Measurements from ENCODE around the gene FOXO6. TPM values are rescaled to one million over a fixed set of nuclear protein-coding genes. Genes with fewer than 3 reads are reported as not detected.

FOXO6 gene
- total RNA-seq, 2 experiments from 2014 or later: not detected

DNA sequence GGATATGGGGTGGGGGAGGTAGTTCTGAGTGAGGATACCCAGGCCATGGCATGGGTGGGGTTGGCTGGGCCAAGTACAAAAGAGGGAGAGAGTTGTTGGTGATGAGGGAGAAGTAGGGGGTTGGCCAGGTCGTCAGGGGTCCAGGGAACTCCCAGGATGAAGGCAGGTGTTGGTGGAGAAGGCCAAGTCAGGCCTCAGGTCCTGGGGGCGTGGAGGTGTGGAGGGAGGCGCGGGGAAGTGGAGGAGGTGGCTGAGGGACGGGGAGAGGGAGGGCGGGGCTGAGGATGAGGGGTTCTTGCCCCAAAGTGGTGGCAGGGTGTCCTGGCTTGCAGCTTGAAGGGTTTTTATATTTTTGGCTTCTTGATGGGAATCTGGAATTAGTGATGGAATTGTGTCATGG is 61.1 kb downstream of the FOXO6 start:
- no peak overlapping the region for H3K4me3 Mint-ChIP-seq
- H3K36me3 Mint-ChIP-seq: no peaks in the 10 kb centered on the region
- no peaks in the 10 kb centered on the region for H3K9me3 Mint-ChIP-seq
- H3K4me1 Mint-ChIP-seq: no peaks in the 10 kb centered on the region
- H3K27ac Mint-ChIP-seq: no peak overlapping the region
- ATAC-seq (ENCODE audit: low read depth): no peak
- peaks cover 4% of the 10 kb centered on the region for H3K27me3 Mint-ChIP-seq
- POLR2A ChIA-PET: no interaction called here
- no peak for DNase-seq

DNA sequence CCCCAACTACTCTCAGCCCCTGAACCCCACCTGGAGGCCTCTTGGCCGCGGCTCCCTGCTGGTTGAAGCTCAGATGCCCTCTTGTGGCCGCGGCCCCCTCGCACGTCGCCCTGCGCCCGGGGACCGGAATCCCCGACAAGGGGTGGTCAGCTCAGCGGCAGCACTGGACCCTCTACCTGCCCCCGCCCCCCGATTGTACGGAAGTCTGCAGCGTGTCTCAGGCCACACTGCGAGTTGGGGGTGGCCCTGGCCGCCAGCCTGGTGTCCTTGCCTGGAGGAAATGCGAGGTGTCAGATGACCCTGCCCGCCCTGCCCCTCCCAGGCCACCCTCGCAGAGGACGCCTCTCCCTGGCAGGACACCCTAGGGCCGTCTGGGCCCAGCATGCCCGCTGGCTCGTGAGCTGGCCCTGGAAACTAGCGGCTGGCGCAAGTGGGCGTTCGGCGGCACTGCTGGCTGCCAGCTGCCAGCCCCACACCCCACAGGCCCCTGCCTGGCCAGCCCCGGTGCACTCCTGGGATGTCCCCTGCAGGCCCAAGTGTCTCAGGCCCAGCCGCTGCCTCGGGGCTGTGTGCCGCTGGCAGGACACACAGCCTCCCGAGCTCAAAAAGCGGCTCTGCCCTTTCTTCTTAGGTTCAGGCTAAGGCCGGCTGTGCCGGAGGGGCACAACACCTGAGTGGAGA is 62.4 kb downstream of the FOXO6 start:
- ATAC-seq (ENCODE audit: low read depth) (no peak), DNase-seq (no peak)
- POLR2A ChIA-PET: no interaction called here
- no peaks in the 10 kb centered on the region for H3K36me3 Mint-ChIP-seq
- no peaks in the 10 kb centered on the region for H3K9me3 Mint-ChIP-seq
- H3K27ac Mint-ChIP-seq: no peak overlapping the region
- peaks cover 1% of the 10 kb centered on the region for H3K4me1 Mint-ChIP-seq
- H3K27me3 Mint-ChIP-seq: peaks cover 4% of the 10 kb centered on the region
- H3K4me3 Mint-ChIP-seq: no peak overlapping the region

DNA sequence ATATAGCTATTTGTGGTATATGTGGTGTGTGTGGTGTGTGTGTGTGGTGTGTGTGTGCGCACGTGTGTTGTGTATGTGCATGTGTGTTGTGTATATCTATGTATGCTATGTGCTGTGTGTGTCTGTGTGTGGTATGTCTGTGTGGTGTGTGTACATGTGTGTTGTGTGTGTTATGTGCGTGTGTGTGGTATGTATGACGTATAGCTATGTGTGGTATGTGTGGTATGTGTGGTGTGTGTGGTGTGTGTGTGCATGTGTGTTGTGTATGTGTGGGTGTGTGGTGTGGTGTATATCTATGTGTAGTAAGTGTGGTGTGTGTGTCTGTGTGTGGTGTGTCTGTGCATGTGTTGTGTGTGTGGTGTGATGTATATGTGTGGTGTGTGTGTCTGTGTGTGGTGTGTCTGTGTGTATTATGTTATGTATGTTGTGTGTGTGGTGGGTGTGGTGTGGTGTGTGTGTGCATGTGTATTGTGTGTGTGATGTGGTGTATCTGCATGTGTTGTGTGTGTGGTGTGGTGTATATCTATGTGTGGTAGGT is 63.4 kb downstream of the FOXO6 start:
- POLR2A ChIA-PET: no interaction called here
- H3K4me3 Mint-ChIP-seq: no peak overlapping the region
- H3K27me3 Mint-ChIP-seq: peaks cover 2% of the 10 kb centered on the region
- DNase-seq: no peak
- no peaks in the 10 kb centered on the region for H3K9me3 Mint-ChIP-seq
- peaks cover 1% of the 10 kb centered on the region for H3K4me1 Mint-ChIP-seq
- ATAC-seq (ENCODE audit: low read depth): no peak
- H3K36me3 Mint-ChIP-seq: no peaks in the 10 kb centered on the region
- no peak overlapping the region for H3K27ac Mint-ChIP-seq

DNA sequence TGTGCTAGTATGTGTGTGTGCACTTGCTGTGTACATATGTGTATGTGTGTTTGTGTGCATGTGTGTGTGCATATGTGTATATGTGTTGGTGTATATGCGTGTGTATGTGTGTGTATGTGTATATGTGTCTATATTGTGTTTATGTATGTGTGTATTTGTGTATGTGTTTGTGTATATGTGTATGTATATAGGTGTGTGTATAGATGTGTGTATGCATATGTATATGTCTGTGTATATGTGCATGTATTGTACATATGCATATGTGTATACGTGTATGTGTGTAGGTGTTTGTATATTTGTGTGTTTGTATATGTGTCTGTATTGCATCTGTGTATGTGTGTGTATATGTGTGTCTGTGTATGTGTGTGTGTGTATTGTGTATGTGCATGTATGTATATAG is 64.1 kb downstream of the FOXO6 start:
- no peaks in the 10 kb centered on the region for H3K36me3 Mint-ChIP-seq
- POLR2A ChIA-PET: no interaction called here
- no peak overlapping the region for H3K27ac Mint-ChIP-seq
- H3K9me3 Mint-ChIP-seq: no peaks in the 10 kb centered on the region
- ATAC-seq (ENCODE audit: low read depth) (no peak), DNase-seq (no peak)
- H3K27me3 Mint-ChIP-seq: peaks cover 2% of the 10 kb centered on the region
- peaks cover 1% of the 10 kb centered on the region for H3K4me1 Mint-ChIP-seq
- no peak overlapping the region for H3K4me3 Mint-ChIP-seq

DNA sequence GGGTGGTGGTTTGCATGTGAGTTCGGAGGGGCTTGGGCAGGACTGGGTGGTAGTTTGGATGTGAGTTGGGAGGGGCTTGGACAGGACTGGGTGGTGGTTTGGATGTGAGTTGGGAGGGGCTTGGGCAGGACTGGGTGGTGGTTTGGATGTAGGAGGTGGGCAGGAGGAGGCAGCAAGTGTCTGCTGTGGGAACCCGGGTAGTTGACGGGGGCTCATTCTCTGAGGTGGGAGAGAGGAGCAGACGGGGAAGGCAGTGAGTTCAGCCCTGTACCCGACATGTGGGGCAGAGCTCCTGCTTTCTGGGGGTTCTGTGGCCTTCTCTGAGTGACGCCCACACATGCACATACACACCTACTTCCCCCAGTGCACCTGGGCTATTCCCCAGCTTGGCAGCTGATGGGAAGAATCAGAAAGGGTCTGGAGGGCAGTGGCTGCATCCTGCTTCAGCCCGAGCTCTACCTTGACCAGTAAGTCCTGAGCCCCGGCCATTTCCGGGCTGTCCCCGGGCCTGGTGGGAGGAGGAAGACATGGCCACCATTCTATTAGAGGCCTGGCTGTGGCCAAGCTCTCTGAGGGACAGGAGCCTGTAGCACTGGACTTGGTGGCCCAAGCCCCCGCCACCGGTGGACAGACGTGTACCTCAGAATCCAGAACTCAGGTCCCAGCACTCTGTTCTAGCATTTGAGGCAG is 65.1 kb downstream of the FOXO6 start:
- Mint-ChIP-seq H3K36me3 (no peaks in the 10 kb centered on the region), H3K9me3 (no peaks in the 10 kb centered on the region), H3K27ac (no peak overlapping the region), H3K4me3 (no peak overlapping the region), H3K27me3 (peaks cover 2% of the 10 kb centered on the region), H3K4me1 (peaks cover 1% of the 10 kb centered on the region)
- POLR2A ChIA-PET: no interaction called here
- DNase-seq (no peak), ATAC-seq (ENCODE audit: low read depth) (no peak)

DNA sequence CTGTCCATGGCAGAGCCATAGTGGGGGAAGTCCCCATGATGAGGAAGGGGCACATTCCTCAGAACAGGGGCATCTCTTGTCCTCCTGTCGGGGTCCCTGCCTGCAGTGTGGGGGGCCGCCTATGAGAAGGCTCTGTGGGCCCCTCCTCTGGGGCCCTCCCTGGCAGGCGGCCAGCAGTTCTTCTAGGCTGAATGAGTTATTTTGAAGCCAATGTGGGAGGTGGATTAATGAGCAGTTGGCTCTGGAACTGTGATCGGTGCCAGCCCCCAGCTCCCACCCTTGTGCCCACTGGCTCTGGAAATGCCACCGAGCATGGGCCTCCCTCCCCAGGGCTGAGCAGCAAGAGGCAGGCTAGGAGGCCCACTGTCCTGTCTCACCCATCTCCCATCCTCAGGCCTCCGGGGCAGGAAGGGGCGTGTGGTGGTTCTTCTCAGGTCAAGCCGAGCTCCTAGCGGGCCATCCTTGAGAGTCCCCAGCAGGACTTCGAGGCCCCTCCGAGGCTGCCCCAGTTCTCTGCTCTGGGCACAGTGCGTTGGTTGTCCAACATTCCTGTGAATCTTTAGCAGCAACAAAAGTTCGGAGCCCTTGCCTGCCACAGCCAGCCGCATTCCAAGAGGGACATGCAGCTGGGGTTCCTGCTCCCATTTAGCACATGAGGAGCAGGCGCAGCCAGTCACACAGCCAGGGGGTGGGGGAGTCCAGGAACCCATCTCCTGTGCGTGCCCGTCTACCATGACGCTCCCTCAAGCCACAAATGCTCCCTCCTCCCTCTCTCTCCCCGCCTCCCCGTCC is 66.1 kb downstream of the FOXO6 start:
- peaks cover 2% of the 10 kb centered on the region for H3K27me3 Mint-ChIP-seq
- H3K4me3 Mint-ChIP-seq: no peak overlapping the region
- no peaks in the 10 kb centered on the region for H3K36me3 Mint-ChIP-seq
- no peak for ATAC-seq (ENCODE audit: low read depth)
- no peak for DNase-seq
- peaks cover 1% of the 10 kb centered on the region for H3K4me1 Mint-ChIP-seq
- H3K27ac Mint-ChIP-seq: no peak overlapping the region
- no peaks in the 10 kb centered on the region for H3K9me3 Mint-ChIP-seq
- POLR2A ChIA-PET: no interaction called here

DNA sequence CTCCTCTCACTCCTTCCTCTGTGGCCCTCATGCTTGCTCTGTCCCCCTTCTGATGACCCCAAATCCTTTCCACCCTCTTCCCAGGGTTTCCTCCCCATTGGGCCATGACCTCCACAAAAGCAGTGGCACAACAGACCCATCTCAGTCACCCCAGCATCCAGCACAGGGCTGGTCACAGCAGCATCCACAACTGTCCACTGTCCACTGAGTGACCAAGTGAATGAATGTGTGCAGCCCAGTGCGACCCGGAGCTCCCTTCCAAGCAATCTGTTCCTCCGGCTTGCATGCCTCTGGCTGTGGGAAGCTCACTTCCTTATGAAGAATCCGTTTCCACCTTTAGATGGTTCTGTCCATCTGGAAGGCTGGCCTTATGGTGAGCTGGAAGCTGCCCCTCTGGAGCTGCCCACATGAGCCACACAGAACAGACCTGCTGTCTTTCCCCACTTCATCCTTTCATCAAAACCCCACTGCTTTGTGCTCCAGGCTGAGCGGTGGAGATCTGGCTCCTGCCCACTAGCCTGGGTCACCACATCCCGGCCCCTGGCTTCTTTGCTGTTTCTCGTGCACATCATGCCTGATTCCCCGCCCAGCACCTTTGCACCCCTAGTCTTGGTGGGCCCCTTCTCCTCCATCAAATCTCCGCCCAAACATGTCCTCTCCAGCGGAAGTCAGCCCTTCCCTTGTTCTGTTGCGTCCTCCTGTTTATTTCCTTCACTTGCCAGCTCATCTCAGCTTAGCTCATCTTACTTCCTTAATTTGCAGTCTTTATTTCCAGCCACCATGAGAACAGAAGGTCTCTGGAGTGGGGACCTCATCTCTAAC is 66.9 kb downstream of the FOXO6 start:
- H3K4me1 Mint-ChIP-seq: peaks cover 1% of the 10 kb centered on the region
- ATAC-seq (ENCODE audit: low read depth): no peak

DNA sequence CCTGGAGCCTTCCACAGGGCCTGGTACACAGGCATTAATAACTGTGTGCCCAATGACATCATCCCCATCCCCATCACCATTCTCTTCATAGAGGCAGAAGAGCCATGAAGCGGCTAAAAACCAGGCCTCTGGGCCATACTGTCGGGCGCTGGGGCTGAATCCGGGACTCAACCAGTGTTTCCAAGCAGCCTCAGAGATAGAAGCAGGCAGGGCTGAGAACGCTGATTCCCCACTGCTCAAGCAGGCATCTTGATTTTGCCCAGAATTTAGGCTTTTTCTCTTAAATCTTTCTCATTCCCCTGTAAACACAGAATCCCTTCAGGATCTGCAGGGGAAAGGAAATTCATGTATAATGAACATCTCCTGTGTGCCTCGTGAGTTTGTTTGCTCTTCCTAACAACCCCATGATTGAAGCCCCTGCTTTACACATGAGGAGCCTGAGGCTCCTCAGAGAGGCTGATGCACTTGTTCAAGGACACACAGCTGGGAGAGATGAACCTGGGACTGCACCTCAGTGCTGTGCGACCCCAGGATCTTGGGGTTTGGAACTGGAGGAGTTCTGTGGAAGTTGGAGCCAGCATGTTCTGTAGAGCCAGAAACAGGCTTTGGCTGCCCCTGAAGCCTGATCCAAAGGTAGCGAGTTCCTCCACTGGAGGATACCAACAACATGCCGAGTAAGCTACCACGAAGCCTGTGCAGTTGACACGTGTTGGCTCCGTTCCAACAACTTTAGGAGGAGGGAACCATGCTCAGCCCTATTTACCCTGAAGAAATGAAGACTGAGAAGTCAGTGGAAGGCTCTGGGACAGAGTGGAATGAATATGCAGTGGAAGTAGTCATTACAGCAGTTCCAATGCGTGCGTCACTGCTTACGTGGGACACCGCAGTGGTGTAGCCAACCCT is 67.8 kb downstream of the FOXO6 start:
- Mint-ChIP-seq H3K27me3 (no peaks in the 10 kb centered on the region), H3K27ac (no peak overlapping the region), H3K9me3 (no peaks in the 10 kb centered on the region), H3K4me3 (no peak overlapping the region), H3K36me3 (no peaks in the 10 kb centered on the region), H3K4me1 (peaks cover 1% of the 10 kb centered on the region)
- no peak for ATAC-seq (ENCODE audit: low read depth)
- DNase-seq: no peak
- POLR2A ChIA-PET: no interaction called here

More for the DNA sequence above, 66.9 kb downstream of the FOXO6 start:
- POLR2A ChIA-PET: no interaction called here
- H3K36me3 Mint-ChIP-seq: no peaks in the 10 kb centered on the region
- H3K4me3 Mint-ChIP-seq: no peak overlapping the region
- H3K27ac Mint-ChIP-seq: no peak overlapping the region
- H3K27me3 Mint-ChIP-seq: peaks cover 2% of the 10 kb centered on the region
- H3K9me3 Mint-ChIP-seq: no peaks in the 10 kb centered on the region
- DNase-seq: no peak

DNA sequence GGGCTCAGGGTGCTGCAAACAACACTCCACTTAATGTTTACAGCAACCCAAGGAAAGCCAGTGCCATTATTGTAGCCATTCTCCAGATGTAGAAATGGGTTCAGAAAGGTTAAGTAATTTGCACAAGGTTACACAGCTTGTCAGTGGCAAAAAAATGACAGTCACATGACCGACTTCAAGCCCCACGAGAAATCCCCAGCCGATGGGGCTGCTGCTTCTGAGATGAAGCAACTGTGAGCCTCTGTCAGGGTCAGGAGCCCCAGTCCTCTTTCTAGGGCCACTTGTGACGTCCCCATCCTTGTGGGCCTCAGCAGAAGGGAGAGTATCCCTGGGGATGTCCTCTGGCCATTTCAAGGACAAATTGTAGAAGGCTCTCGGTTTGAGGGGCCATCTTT is 68.4 kb downstream of the FOXO6 start:
- peaks cover 1% of the 10 kb centered on the region for H3K4me1 Mint-ChIP-seq
- DNase-seq (no peak), ATAC-seq (ENCODE audit: low read depth) (no peak)
- POLR2A ChIA-PET: no interaction called here
- no peak overlapping the region for H3K4me3 Mint-ChIP-seq
- no peak overlapping the region for H3K27ac Mint-ChIP-seq
- no peaks in the 10 kb centered on the region for H3K9me3 Mint-ChIP-seq
- no peaks in the 10 kb centered on the region for H3K36me3 Mint-ChIP-seq
- H3K27me3 Mint-ChIP-seq: no peaks in the 10 kb centered on the region

DNA sequence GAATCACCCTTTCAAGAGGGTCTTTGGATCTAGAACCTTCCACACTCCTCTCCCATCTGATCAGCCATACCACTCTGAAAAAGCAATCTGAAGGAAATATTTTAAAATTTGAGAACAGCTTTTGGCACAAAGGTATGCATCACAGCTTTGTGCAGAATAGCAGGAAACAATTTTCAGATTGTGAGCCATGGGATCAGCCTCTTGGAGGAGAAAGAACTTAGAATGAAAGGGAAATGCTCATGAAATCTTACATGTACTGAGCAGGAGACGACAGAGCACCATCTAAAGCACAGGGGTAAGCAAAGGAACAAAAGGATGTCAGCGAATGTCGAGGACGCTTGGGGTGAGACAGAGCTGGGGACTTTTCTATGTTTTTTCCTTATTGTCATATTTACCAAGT is 68.8 kb downstream of the FOXO6 start:
- DNase-seq (no peak), ATAC-seq (ENCODE audit: low read depth) (no peak)
- Mint-ChIP-seq H3K27me3 (no peaks in the 10 kb centered on the region), H3K36me3 (no peaks in the 10 kb centered on the region), H3K9me3 (no peaks in the 10 kb centered on the region), H3K4me3 (no peak overlapping the region), H3K4me1 (peaks cover 1% of the 10 kb centered on the region), H3K27ac (no peak overlapping the region)
- POLR2A ChIA-PET: no interaction called here

DNA sequence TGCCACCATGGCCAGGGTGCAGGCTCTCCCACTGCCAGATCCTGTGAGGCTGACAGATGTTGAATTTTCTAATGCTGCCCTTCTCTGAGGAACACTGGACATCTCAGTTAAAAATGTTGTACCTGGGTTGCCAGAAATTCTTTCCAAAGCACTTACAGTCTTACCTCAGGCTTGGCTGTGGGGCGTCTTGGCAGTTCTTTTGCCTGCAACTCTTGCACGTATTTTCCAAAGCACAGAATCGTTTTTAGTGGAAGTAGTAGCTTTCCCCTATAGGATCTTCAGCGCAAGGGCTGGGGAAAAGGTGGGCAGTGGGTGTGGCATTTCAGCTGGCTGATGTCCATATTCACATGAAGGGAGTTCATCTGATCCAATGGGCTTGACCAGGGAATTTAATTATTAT is 69.3 kb downstream of the FOXO6 start:
- Mint-ChIP-seq H3K27ac (no peak overlapping the region), H3K4me3 (no peak overlapping the region), H3K4me1 (peaks cover 1% of the 10 kb centered on the region), H3K27me3 (peaks cover 2% of the 10 kb centered on the region), H3K9me3 (no peaks in the 10 kb centered on the region), H3K36me3 (no peaks in the 10 kb centered on the region)
- DNase-seq (no peak), ATAC-seq (ENCODE audit: low read depth) (no peak)
- POLR2A ChIA-PET: no interaction called here

DNA sequence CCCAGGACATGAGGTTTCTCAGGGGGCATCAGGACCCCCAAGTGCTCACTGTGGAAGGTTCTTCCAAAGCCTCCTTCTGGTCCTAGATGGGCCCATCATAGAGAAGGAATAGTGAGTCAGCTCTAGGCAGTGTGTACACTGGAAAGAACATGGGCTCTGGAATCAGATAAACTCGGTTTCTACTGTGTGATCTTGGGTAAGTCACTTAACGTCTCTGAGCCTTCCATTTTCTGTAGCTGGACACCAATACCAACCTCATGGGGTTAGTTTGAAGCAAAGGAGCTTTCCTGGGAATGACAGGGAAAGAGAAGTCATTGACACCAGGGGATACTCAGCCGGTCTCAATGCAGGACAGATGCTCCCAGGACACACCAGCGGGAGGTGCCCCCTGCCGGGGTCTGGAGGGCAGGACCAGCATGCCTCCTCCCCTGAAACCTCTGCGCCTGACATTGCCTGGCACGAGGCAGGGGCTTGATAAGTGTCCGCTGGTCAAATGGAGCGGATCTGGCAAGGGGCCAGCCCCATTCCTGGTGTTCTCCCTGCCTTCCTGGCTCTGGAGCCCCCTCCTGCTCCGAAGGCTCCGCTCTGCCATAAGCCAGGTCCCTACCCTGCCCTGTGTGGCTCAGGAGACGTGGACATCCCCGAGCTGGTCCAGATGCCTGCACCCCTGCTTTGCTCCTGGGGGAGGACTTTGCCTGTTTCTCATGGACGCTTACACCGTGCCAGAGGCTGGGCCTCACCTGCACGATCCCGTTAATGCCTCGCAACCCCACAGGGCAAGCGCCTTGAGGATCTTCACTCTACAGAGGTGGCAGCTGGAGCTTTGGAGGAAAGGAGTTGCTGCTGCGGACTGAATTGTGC is 70.5 kb downstream of the FOXO6 start:
- POLR2A ChIA-PET: no interaction called here
- H3K4me3 Mint-ChIP-seq: no peak overlapping the region
- H3K27me3 Mint-ChIP-seq: peaks cover 13% of the 10 kb centered on the region
- H3K27ac Mint-ChIP-seq: no peak overlapping the region
- DNase-seq (no peak), ATAC-seq (ENCODE audit: low read depth) (no peak)
- no peaks in the 10 kb centered on the region for H3K9me3 Mint-ChIP-seq
- peaks cover 1% of the 10 kb centered on the region for H3K4me1 Mint-ChIP-seq
- no peaks in the 10 kb centered on the region for H3K36me3 Mint-ChIP-seq

Data from activated naive CD8-positive, alpha-beta T cell treated with anti-CD3 and anti-CD28 coated beads, Interleukin-2, amount 10 ng/mL, durations not matched to agents 7 days and 5 days (primary cell).